GM21515 (cell line): ENCODE results near the gene ACTG1.

ENCODE experiments used
- ATAC-seq: cut with Tn5 transposase; IDR thresholded peaks from one replicate; pipeline ENCODE4 v1.9.1; 2021; ENCODE audit not compliant: unreplicated experiment

The ACTG1 gene

GRCh38 chr17:81512562-81513371 lies at the start of gene ACTG1:
Gene ACTG1, minus strand, starts transcription at chr17:81512799. Its CDS starts 445 bp downstream, at chr17:81512354.
- peak; percentile 39 for ATAC-seq

- no peak for ATAC-seq
Measured at GRCh38 chr17:81561494-81561885, 48.9 kb upstream of the ACTG1 start.

- no peak for ATAC-seq
Measured at GRCh38 chr17:81558941-81559806, 46.6 kb upstream of the ACTG1 start.

GRCh38 chr17:81558115-81558468 lies 45.5 kb upstream of the ACTG1 start:
- no peak for ATAC-seq

GRCh38 chr17:81557276-81558114 lies 44.9 kb upstream of the ACTG1 start:
- ATAC-seq = no peak

GRCh38 chr17:81556863-81557262 lies 44.3 kb upstream of the ACTG1 start:
- ATAC-seq = no peak

- no peak for ATAC-seq
Measured at GRCh38 chr17:81556175-81556691, 43.6 kb upstream of the ACTG1 start.

- no peak for ATAC-seq
Measured at GRCh38 chr17:81553616-81554181, 41.1 kb upstream of the ACTG1 start.

GRCh38 chr17:81553018-81553615 lies 40.5 kb upstream of the ACTG1 start:
- ATAC-seq = peak; percentile 31

- peak; percentile 46 for ATAC-seq
Measured at GRCh38 chr17:81552244-81553017, 39.8 kb upstream of the ACTG1 start, which contains the start of gene FAAP100. Gene FAAP100, minus strand, starts transcription at chr17:81552353. Its CDS starts 23 bp downstream, at chr17:81552330.

GRCh38 chr17:81551458-81552243 lies 39.1 kb upstream of the ACTG1 start:
- peak; percentile 1 for ATAC-seq

- no peak for ATAC-seq
Measured at GRCh38 chr17:81550830-81551457, 38.3 kb upstream of the ACTG1 start.

- no peak for ATAC-seq
Measured at GRCh38 chr17:81550285-81550684, 37.7 kb upstream of the ACTG1 start.

- no peak for ATAC-seq
Measured at GRCh38 chr17:81549826-81550225, 37.2 kb upstream of the ACTG1 start.

- ATAC-seq = no peak
Measured at GRCh38 chr17:81549031-81549557, 36.5 kb upstream of the ACTG1 start.

- ATAC-seq = no peak
Measured at GRCh38 chr17:81547614-81547982, 35.0 kb upstream of the ACTG1 start.

- ATAC-seq = no peak
Measured at GRCh38 chr17:81546906-81547613, 34.5 kb upstream of the ACTG1 start.
